HuH-7 (cell line): Measurements from ENCODE around the gene EPHA4.

ENCODE experiments used
- DNase-seq: peaks from one replicate; pipeline ENCODE4 v3.0.0; 2011; ENCODE audit warnings: low spot score

The EPHA4 gene

DNA sequence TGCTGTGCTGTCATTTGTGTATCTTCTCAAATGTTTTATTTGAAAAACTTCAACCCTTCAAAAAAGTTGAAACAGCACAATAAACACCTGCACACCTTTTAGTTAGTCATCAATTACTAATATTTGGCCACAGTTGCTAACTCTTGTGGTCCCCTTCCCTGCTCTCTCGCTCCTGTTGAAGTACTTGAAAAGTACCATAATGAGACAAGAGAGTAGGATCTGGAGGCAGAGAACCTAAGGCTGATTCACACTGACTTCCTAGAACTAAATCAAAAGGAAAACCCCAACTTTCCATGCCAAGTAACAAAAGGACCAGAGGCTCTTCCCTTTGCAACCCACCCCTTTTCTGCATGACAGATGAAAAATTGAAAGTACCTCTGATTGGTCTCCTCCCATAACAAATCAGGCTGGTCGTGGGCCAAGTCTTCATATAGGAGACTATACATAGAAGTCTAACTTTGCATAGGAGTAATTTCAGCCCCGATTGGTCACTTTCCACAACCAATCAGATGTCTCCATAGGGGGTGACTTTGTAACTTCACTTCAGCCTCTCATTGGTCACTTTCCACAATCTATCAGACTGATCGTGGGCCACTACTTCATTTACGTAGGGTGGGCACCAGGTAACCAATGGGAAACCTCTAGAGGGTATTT is 179.7 kb downstream of the EPHA4 start:
- no peak for DNase-seq

- DNase-seq, result no peak
These were observed 181.2 kb downstream of the EPHA4 start for GRCh38 chr2:221390878-221391277.

DNA sequence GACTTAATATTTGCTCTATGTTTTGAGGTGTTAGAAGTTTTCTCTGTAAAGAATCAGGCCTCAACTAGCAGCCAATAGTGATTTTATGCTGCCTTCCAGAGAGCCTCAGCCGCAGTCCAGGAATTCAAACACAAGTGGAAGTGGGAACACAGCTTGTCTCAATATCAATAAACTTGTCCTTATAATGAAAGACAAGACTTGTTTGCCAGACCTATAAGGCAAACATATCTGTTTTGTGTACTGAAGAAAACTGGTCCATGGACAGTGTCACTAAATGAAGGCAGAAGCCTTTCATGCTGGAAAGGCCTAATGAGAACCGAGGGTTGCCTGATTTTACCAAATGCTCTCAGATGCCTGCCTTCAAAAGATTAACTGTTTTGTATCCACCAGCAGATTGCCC is 182.2 kb downstream of the EPHA4 start:
- no peak for DNase-seq

GRCh38 chr2:221389421-221389820 is 182.7 kb downstream of the EPHA4 start:
- no peak for DNase-seq

DNA sequence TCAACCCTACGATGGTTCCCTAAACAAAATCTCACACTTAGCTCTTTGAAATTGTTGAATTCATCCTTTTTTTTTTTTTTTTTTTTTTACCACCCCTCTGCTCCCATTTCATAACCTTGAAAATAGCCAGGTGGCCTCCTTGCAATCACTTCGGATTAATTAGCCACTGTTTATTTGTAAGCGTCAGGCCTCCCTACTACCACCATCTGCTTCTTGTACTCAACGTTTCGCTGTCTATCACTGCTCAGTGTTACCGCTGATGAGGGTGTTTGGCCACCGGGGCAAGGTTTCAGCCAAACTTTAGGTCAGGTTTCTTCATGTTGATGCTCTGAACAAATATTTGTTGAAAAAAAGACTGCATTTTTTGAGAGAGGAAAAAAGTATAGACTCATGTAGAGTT is 183.2 kb downstream of the EPHA4 start:
- no peak for DNase-seq

DNA sequence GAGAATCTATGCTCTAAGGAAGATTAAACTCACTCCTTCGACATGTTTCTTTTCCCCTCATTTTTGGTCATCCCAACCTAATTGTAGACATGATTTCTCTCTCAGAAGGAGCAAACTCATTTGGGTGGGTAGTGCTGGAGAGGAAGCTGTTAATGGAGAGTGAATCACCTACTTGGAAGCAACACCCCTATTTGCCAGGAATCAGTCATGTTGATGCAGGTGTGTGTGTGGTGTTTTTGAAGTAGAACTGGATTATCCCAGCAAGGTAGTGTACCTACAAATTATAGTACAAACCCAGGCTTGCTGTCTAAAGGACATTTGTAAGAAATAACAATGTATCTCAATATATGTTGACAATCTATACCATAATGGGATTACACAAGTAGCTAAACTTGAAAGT is 186.4 kb downstream of the EPHA4 start:
- no peak for DNase-seq

- no peak for DNase-seq
These were observed 190.1 kb downstream of the EPHA4 start for GRCh38 chr2:221381928-221382488.

GRCh38 chr2:221380686-221381085 is 191.4 kb downstream of the EPHA4 start:
- no peak for DNase-seq

DNA sequence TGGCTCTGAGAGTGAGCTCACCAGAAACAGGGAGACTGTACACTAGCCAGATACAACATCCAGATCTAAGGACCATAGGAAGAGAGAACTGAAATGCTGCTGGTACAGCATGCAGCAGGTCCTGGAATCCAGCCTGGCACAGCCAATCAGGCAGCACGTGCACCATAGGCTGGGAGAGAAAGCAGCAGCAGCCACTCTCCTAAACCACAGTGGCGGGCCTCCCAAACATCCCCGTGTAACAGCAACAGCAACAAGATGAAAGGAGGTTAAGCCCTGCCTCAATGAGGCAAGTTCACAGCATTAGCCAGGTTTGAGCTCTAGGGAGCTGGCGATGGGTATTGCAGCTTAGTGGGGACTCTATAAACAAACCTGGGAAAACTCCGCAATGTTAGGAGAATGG is 192.0 kb downstream of the EPHA4 start:
- no peak for DNase-seq

DNA sequence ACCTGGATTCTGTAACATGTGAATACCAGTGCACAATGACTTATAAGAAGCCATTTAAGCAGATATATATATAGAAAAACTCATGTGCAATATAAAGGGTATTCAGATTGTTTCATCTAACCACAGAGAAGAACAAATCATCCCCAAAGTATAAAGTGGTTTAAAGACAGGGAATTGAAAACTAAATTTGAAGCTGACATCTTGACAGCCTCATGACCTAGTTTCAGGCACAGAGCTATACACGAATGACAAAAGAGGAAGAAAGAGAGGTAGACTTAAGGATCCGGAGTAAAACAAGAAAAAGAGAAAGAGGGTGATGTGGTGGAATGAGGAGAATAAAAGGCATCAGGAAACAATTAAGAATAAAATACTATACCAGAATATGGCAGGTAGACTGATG is 194.5 kb downstream of the EPHA4 start:
- DNase-seq, result no peak

DNA sequence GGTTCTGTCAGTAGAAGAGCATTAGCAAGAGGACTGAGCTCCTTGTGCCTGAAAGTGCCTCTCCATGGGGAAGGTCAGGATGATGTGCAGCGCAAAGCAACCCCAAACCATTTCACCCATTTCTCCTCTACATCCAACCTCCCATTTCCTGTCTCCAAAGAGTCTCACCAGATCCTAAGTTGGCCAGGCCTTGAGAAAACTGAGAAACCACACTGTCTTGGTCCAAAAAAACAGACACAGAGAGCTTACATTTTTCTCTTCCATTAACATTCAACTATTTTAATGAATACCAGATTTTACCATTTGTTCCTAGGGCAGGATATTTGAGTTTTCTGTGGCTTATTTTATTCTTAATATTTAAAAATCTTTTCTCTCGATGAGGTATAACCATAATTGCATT is 195.0 kb downstream of the EPHA4 start:
- no peak for DNase-seq

DNA sequence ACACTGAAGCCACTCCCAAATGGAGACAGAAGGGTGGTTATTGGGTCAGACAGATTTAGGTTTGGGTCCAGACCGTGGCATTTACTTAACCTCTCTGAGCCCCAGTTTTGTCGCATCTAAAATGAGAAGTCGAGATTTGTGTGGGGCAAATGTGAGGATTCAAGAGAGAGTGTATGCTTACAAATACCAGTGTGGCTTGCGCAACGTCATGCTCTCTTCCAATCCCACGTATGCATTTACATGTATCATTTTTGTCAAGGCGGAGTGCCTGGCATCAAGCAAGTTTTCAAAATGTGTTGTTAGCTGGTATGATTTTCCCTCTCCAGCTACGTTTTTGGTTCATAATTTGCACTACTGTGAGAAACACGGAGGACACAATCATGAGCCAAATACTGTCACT is 197.9 kb downstream of the EPHA4 start:
- DNase-seq, result no peak

GRCh38 chr2:221372907-221373306 is 199.2 kb downstream of the EPHA4 start:
- DNase-seq, result no peak

DNA sequence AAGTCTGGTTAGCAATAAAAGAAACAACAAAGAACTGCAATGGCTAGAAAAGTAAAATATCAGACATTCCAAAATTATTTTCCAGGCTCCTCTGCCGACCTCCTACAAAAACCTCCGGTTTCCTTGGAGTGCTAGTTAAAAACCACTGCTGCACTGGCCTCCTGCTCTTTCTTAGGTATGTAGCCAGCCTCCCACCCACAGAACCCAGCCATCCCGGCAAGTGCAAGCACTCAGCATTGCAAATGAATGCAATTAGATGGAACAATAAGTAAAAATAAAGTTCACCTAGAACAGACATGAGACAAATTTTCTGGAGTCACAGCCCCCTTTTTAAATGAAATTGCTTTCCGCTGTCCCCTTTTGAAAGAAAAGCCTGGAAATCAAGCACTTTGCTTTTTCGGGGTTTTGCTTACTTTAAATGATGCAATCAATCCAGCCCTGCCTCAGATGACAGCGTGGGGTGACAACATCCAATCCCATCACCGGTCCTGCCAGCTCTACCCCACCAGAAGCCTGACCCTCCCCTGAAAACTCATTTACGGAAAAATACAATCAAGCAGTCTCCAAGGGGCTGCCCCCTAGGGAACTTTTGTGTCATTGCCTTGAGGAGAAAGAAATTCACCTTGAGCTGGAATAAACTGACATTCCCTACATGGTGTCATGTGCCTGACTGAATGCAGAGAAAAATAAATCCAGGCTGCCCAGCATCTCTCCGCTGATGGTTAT is 199.8 kb downstream of the EPHA4 start:
- no peak for DNase-seq

DNA sequence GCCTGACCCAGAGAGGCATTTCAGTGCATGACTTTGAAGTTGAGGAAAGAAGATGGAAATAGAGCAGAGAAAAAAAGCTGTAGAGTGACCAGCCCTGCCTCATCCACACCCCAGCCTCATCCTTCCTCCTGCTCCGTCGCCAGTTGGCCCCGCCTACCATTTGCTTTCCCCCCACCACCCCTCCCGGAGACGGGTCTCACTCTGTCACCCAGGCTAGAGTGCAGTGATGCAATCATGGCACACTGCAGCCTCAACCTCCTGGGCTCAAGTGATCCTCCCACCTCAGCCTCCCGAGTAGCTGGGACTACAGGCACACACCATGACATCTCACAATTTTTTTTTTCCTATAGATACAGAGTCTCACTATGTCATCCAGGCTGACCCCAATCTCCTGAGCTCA is 200.8 kb downstream of the EPHA4 start:
- no peak for DNase-seq

- DNase-seq, result no peak
These were observed 201.3 kb downstream of the EPHA4 start for GRCh38 chr2:221370857-221371211.

DNA sequence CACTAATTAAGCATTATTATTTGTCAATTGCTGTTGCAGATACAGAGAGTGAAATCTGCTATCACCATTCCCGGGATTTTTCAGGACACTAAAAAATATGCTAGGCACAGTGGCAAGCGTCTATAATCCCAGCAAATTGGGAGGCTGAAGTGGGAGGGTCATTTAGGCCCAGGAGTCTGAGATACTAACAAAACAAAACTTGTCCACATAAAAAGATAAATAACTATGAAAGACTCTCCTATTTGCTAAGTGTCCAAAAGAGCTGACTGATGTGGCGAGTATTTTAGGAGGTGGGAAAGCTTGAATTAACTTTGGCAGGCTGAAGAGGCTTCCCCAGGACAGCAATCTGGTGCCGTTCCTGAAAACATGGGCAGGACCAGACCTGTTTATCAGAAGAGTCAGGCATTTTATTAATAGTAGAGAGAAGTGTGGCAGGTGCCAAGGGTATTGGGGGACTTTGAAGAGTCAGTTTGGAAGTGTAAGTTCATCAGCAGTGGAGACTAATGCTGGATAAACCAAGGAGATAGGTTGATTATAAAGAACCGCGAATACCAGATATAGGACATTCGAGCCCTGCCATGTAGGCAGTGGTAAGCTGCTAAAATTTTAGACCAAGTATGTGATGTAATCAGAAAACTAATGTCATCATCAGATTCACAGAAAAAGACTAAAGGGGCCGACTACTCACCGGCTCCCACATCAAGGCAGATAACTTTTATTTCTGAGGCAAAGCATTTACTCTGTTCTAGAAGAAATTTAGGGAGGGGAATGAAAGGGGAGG is 201.8 kb downstream of the EPHA4 start:
- DNase-seq, result no peak
